Measurements from ENCODE around the gene FRMD1.
"Not testable (repeated sequence)": the region's sequence is repeated elsewhere in the genome, so short reads cannot be mapped to it uniquely, and the experiment has no call there.

FRMD1 gene

GRCh38 chr6:168084465-168085160, 5.6 kb upstream of the FRMD1 start:
- no peak for DNase-seq (ENCODE audit: low spot score)
- Mint-ChIP-seq H3K27me3 (ENCODE audit: low read depth) (no peaks in the 10 kb centered on the region), H3K9me3 (no peaks in the 10 kb centered on the region), H3K4me3 (no peak overlapping the region), H3K4me1 (ENCODE audit: low read depth) (no peaks in the 10 kb centered on the region), H3K27ac (no peak overlapping the region), H3K36me3 (ENCODE audit: low read depth) (no peaks in the 10 kb centered on the region)

DNA sequence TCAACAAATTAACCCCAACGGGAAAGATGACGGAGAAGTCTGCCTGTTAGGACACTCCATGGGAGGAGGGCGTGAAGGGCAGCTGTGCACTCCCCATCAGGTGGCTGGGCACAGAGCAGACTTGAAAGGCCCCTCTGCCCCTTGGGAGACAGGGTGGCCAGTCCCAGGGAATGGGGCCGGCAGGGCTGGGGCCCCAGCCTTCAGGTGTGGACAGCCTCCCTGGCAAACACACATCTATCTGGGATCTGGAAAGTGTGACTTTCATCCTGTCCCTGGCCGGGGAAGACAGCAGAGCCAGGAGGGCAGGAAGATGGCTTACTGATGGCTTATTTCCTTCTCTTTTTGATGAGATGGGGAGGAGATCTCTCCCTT, 4.5 kb upstream of the FRMD1 start:
- H3K9me3 Mint-ChIP-seq = no peaks in the 10 kb centered on the region
- H3K36me3 Mint-ChIP-seq (ENCODE audit: low read depth) = no peaks in the 10 kb centered on the region
- H3K27ac Mint-ChIP-seq = no peak overlapping the region

DNA sequence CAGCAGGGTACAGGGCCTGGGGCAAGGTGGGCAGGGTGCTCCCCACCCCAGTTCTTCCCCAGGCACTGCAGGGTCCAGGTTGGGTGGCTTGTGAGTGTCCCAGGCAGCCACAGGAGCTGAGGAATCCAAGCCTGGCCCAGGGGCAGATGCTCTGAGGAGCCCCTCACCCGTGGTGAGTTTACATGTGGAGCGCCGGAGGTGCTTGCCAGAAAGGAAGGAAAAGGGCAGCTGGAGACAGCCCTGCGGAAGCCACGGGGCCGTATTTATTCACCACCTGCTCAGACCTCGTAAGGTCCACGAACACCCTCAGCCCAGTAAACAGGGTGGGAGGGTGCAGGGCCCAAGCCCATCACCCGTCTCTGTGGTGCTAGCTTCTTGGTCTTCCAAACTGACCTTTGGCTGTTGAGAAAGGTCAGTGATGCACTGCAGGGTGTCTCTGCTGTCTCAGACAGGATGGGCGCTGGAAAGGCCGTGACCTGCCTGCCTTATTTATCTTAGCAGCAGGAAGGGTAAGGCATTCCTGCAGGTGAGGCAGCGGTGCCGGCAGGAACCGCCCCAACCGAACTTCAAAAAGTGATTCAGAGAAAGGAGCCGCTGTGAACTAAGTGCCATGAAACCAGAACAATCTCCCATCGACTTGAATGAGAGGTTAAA, 4.0 kb upstream of the FRMD1 start:
- H3K27me3 Mint-ChIP-seq (ENCODE audit: low read depth) = no peaks in the 10 kb centered on the region
- no peak overlapping the region for H3K4me3 Mint-ChIP-seq
- no peaks in the 10 kb centered on the region for H3K36me3 Mint-ChIP-seq (ENCODE audit: low read depth)
- H3K27ac Mint-ChIP-seq = no peak overlapping the region
- H3K9me3 Mint-ChIP-seq = no peaks in the 10 kb centered on the region
- no peak for DNase-seq (ENCODE audit: low spot score)
- H3K4me1 Mint-ChIP-seq (ENCODE audit: low read depth) = no peaks in the 10 kb centered on the region

More for the DNA sequence above, 4.5 kb upstream of the FRMD1 start:
- H3K4me1 Mint-ChIP-seq (ENCODE audit: low read depth) = no peaks in the 10 kb centered on the region
- no peak for DNase-seq (ENCODE audit: low spot score)
- H3K27me3 Mint-ChIP-seq (ENCODE audit: low read depth) = no peaks in the 10 kb centered on the region
- no peak overlapping the region for H3K4me3 Mint-ChIP-seq

DNA sequence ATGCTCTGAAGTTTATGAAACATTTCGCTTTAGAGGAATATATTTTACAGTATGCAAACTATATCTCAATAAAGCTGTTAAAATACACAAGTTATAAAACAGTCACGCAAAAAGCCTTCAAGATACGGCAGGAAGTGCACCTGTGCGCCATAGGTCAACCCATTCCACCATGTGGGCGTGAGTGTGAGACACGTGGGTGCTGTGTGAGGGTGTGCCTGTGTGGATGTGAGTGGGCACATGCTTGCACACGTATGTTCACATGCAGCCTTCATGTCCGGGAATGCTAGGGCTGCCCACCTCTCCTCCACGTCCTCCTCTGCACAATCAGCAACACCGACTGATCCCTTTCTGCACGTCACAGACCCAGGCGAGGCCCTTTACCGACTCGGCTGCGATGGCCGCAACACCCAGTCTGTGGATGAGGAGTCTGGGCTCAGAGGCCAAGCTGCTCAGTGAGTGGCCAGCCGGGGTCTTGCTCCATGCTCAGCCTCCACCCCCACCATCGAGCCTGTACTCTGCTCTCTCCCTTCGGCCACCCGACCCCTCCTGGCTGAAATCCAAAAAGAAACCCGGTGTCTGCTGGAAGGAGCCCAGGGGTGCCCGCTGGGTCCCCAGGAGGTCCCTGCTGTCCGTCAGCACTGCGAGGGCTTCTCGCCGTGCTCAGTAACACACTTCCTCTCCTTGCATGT, 3.0 kb upstream of the FRMD1 start:
- H3K27me3 Mint-ChIP-seq (ENCODE audit: low read depth) = no peaks in the 10 kb centered on the region
- no peaks in the 10 kb centered on the region for H3K4me1 Mint-ChIP-seq (ENCODE audit: low read depth)
- DNase-seq (ENCODE audit: low spot score) = no peak

GRCh38 chr6:168080393-168081077, 1.5 kb upstream of the FRMD1 start:
- DNase-seq (ENCODE audit: low spot score) = no peak
- no peak overlapping the region for H3K4me3 Mint-ChIP-seq
- H3K4me1 Mint-ChIP-seq (ENCODE audit: low read depth) = no peaks in the 10 kb centered on the region
- no peaks in the 10 kb centered on the region for H3K27me3 Mint-ChIP-seq (ENCODE audit: low read depth)
- H3K36me3 Mint-ChIP-seq (ENCODE audit: low read depth) = no peaks in the 10 kb centered on the region
- no peaks in the 10 kb centered on the region for H3K9me3 Mint-ChIP-seq
- H3K27ac Mint-ChIP-seq = no peak overlapping the region

More for the DNA sequence above, 3.0 kb upstream of the FRMD1 start:
- Mint-ChIP-seq H3K36me3 (ENCODE audit: low read depth) (no peaks in the 10 kb centered on the region), H3K9me3 (no peaks in the 10 kb centered on the region), H3K27ac (no peak overlapping the region), H3K4me3 (no peak overlapping the region)

- Mint-ChIP-seq H3K27me3 (ENCODE audit: low read depth) (no peaks in the 10 kb centered on the region), H3K4me1 (ENCODE audit: low read depth) (no peaks in the 10 kb centered on the region), H3K4me3 (no peak overlapping the region), H3K36me3 (ENCODE audit: low read depth) (no peaks in the 10 kb centered on the region), H3K9me3 (no peaks in the 10 kb centered on the region), H3K27ac (no peak overlapping the region)
- DNase-seq (ENCODE audit: low spot score) = no peak
These were observed 653 bp downstream of the FRMD1 start for GRCh38 chr6:168078175-168078942.

- H3K4me3 Mint-ChIP-seq; H3K9me3 Mint-ChIP-seq; H3K27ac Mint-ChIP-seq; DNase-seq (ENCODE audit: low spot score); H3K4me1 Mint-ChIP-seq (ENCODE audit: low read depth); H3K36me3 Mint-ChIP-seq (ENCODE audit: low read depth); H3K27me3 Mint-ChIP-seq (ENCODE audit: low read depth): not testable (repeated sequence)
These were observed 1.6 kb downstream of the FRMD1 start for GRCh38 chr6:168077401-168077800.

- DNase-seq (ENCODE audit: low spot score) = no peak
- H3K27ac Mint-ChIP-seq = no peak overlapping the region
- no peaks in the 10 kb centered on the region for H3K4me1 Mint-ChIP-seq (ENCODE audit: low read depth)
- H3K9me3 Mint-ChIP-seq = no peaks in the 10 kb centered on the region
- H3K4me3 Mint-ChIP-seq = no peak overlapping the region
- no peaks in the 10 kb centered on the region for H3K27me3 Mint-ChIP-seq (ENCODE audit: low read depth)
- no peaks in the 10 kb centered on the region for H3K36me3 Mint-ChIP-seq (ENCODE audit: low read depth)
These were observed 3.2 kb downstream of the FRMD1 start for GRCh38 chr6:168075787-168076202.

DNA sequence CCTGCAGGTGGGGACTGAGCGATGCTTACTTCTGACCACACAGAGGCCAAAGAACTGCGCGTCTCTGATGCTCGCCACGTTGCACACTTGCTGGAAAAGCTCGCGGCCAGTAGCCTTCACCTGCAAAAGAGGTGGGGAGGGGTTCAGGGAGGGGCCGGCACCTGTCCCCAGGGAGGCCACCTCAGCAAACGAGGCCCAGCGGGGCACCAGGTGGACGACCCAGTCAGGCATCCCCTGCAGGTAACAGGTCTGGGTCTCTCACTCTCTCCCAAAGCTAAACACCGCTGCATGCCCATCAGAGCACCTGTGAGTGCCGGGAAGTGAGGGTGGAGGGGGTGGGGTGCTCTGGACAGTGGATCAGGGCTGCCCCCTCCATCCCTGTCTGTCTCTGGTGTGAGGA, 3.8 kb downstream of the FRMD1 start:
- H3K4me3 Mint-ChIP-seq = no peak overlapping the region
- DNase-seq (ENCODE audit: low spot score) = no peak
- H3K9me3 Mint-ChIP-seq = no peaks in the 10 kb centered on the region
- no peaks in the 10 kb centered on the region for H3K27me3 Mint-ChIP-seq (ENCODE audit: low read depth)
- no peaks in the 10 kb centered on the region for H3K36me3 Mint-ChIP-seq (ENCODE audit: low read depth)
- no peaks in the 10 kb centered on the region for H3K4me1 Mint-ChIP-seq (ENCODE audit: low read depth)
- H3K27ac Mint-ChIP-seq = no peak overlapping the region

GRCh38 chr6:168073937-168074730, 4.9 kb downstream of the FRMD1 start:
- no peaks in the 10 kb centered on the region for H3K4me1 Mint-ChIP-seq (ENCODE audit: low read depth)

GRCh38 chr6:168072730-168073129, 6.3 kb downstream of the FRMD1 start:
- Mint-ChIP-seq H3K27me3 (ENCODE audit: low read depth) (no peaks in the 10 kb centered on the region), H3K9me3 (no peaks in the 10 kb centered on the region), H3K36me3 (ENCODE audit: low read depth) (no peaks in the 10 kb centered on the region), H3K4me1 (ENCODE audit: low read depth) (no peaks in the 10 kb centered on the region), H3K4me3 (no peak overlapping the region), H3K27ac (no peak overlapping the region)
- DNase-seq (ENCODE audit: low spot score) = no peak

More at GRCh38 chr6:168073937-168074730, 4.9 kb downstream of the FRMD1 start:
- Mint-ChIP-seq H3K27ac (no peak overlapping the region), H3K9me3 (no peaks in the 10 kb centered on the region), H3K36me3 (ENCODE audit: low read depth) (no peaks in the 10 kb centered on the region), H3K4me3 (no peak overlapping the region), H3K27me3 (ENCODE audit: low read depth) (no peaks in the 10 kb centered on the region)
- DNase-seq (ENCODE audit: low spot score) = no peak

DNA sequence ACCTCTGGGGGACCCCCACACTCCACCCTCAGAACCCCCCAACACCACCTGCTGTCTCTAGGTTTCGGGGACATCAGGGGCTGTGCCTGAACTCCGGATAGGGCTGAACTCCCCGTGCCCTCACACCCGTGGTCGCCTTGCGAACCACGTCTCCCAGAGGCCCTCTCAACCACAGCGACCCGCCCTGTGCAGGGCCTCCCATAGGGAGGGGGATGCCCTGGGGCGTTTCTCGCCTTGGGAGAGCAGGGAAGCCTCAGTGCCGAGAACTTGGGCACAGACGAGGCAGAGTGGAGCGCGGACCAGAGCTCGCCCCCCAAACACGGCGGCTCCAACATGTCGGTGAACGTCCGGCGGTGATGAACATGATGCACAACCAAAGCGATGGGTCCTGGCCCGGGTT, 6.8 kb downstream of the FRMD1 start:
- Mint-ChIP-seq H3K36me3 (ENCODE audit: low read depth) (no peaks in the 10 kb centered on the region), H3K27me3 (ENCODE audit: low read depth) (no peaks in the 10 kb centered on the region), H3K4me3 (no peak overlapping the region), H3K9me3 (no peaks in the 10 kb centered on the region), H3K27ac (no peak overlapping the region), H3K4me1 (ENCODE audit: low read depth) (no peaks in the 10 kb centered on the region)
- DNase-seq (ENCODE audit: low spot score) = no peak

DNA sequence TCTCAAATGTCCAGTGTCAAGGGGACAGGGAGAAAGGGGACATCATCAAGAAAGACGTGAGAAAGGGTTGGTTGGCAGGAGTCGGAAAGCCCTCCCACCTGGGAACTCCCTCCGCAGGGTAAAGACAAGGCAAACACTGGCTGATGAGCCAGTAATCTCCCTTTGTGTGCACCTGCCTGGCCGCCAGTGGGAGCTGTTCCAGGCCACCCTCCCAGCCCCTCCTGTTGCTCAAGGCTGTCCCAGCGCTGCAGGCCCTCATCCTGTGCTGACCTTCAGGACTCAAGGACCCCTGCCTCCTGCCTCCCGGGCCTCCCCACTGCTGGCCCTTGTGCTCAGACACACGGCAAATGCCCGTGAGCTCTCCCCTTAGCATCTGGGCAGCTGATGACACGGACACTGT, 7.4 kb downstream of the FRMD1 start:
- no peaks in the 10 kb centered on the region for H3K9me3 Mint-ChIP-seq
- no peak overlapping the region for H3K27ac Mint-ChIP-seq
- H3K27me3 Mint-ChIP-seq (ENCODE audit: low read depth) = no peaks in the 10 kb centered on the region
- DNase-seq (ENCODE audit: low spot score) = no peak
- no peaks in the 10 kb centered on the region for H3K4me1 Mint-ChIP-seq (ENCODE audit: low read depth)
- H3K36me3 Mint-ChIP-seq (ENCODE audit: low read depth) = no peaks in the 10 kb centered on the region
- H3K4me3 Mint-ChIP-seq = no peak overlapping the region
